Measurements from ENCODE around the gene CASK.
"Not testable (repeated sequence)": the region's sequence is repeated elsewhere in the genome, so short reads cannot be mapped to it uniquely, and the experiment has no call there.

The CASK gene

GRCh38 chrX:41730081-41730480 lies 193.3 kb downstream of the CASK start:
- no peak for DNase-seq (ENCODE audit: extremely low read depth, low read depth)
- no peak for TF ChIP-seq CTCF (IDR thresholded peaks at IDR 0.05; ENCODE audit: low read depth, low read length)

- DNase-seq (ENCODE audit: extremely low read depth, low read depth) = no peak
- TF ChIP-seq CTCF (IDR thresholded peaks at IDR 0.05; ENCODE audit: low read depth, low read length) = no peak
Observed at GRCh38 chrX:41728125-41728524, 195.2 kb downstream of the CASK start.

GRCh38 chrX:41723826-41724225 lies 199.5 kb downstream of the CASK start, which contains the start of gene GPR82:
TSS of gene GPR82 (plus strand) at chrX:41724181. CDS start at chrX:41727027, 2,846 bp downstream.
- no peak for TF ChIP-seq CTCF (IDR thresholded peaks at IDR 0.05; ENCODE audit: low read depth, low read length)
- no peak for DNase-seq (ENCODE audit: extremely low read depth, low read depth)

- no peak for TF ChIP-seq CTCF (IDR thresholded peaks at IDR 0.05; ENCODE audit: low read depth, low read length)
- DNase-seq (ENCODE audit: extremely low read depth, low read depth) = no peak
Observed at GRCh38 chrX:41722816-41723618, 200.3 kb downstream of the CASK start.

- no peak for DNase-seq (ENCODE audit: extremely low read depth, low read depth)
- no peak for TF ChIP-seq CTCF (IDR thresholded peaks at IDR 0.05; ENCODE audit: low read depth, low read length)
Observed at GRCh38 chrX:41722214-41722613, 201.1 kb downstream of the CASK start.

- TF ChIP-seq CTCF (IDR thresholded peaks at IDR 0.05; ENCODE audit: low read depth, low read length) = no peak
- DNase-seq (ENCODE audit: extremely low read depth, low read depth) = no peak
Observed at GRCh38 chrX:41721590-41721989, 201.8 kb downstream of the CASK start.

- TF ChIP-seq CTCF (IDR thresholded peaks at IDR 0.05; ENCODE audit: low read depth, low read length) = no peak
- no peak for DNase-seq (ENCODE audit: extremely low read depth, low read depth)
Observed at GRCh38 chrX:41720125-41720779, 203.1 kb downstream of the CASK start.

GRCh38 chrX:41719610-41720009 lies 203.7 kb downstream of the CASK start:
- not testable (repeated sequence) for DNase-seq (ENCODE audit: extremely low read depth, low read depth)

Data from AG09319 (cell line).